GDM1 (cell line): ENCODE results near the gene LSAMP.

Source experiments
- DNase-seq: peaks from one replicate; lab custom pipeline; 2025; lab: John Stamatoyannopoulos, UW

LSAMP gene

GRCh38 chr3:115958526-115958925 is 486.8 kb downstream of the LSAMP start:
- no peak for DNase-seq

DNA sequence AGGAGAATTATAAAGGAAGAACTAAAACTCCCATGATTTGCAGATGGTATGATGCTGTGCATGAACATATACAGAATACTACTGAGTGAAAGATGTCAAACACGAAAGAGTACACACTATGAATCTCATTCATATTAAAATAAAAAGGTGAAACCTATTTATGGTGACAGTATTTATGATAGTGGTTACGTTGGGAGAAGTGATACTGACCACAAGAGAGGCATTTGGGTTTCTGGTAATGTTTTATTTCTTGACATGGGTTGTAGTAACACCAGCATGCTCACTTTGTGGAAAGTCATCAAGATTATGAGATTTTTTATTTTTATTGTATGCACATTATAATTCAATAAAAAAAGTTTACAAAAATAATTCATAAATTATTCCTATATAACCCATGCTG is 498.0 kb downstream of the LSAMP start:
- DNase-seq: no peak

- DNase-seq: no peak
Observed at GRCh38 chr3:115943579-115943978, 501.7 kb downstream of the LSAMP start.

DNA sequence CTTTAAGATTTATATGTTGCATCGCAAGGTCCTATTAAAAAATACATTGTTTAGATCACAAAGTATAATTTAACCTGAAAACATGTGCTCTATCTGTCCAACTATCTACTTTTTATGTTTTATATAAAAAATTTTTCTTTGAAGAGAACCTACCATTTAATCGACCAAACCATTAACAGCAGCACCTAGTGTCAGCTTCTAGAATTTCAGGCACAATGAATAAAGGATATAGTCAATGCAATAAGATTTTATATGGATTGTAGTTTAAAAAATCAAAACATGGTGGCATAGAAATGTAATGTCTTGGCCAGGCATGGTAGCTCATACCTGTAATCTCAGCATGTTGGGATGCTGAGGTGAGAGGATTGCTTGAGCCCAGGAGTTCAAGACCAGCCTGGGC is 508.2 kb downstream of the LSAMP start:
- DNase-seq: no peak

GRCh38 chr3:115932807-115933206 is 512.5 kb downstream of the LSAMP start:
- no peak for DNase-seq

DNA sequence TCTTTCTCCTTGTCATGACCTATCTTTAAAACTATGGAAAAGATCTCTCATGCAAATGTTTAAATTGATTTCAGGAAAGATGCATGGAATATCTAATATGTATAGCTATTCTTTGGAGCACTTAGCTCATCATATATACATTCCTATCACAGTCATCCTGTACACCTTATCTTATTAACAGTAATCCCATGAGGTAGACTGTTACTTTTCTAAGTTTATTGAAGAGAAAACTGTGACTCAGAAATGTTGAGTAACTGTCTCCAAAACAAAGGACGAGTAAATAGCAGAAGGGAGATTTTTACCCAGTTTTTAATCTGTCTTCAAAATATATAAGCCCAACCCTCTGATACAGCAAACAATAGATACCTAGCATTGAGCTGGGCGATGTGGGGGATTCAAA is 513.7 kb downstream of the LSAMP start:
- DNase-seq: no peak

DNA sequence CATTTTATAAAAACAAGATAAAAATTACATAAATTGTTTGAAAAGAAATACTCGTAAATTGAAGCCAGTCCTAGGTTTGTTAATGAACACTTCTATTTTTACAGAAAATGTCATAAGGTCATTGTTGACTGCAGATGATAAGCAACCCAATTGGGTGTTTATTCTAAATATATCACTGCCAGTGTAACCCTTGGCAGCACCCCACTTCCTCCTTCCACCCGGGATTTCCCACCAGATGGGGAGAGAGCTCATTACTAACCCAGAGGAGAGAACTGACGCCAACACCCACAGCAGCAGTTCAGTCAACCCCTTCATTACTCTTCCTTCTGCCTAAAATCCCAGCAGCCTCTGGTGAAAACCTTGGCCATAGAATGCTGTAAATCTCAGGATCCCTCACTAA is 514.4 kb downstream of the LSAMP start:
- DNase-seq: no peak

DNA sequence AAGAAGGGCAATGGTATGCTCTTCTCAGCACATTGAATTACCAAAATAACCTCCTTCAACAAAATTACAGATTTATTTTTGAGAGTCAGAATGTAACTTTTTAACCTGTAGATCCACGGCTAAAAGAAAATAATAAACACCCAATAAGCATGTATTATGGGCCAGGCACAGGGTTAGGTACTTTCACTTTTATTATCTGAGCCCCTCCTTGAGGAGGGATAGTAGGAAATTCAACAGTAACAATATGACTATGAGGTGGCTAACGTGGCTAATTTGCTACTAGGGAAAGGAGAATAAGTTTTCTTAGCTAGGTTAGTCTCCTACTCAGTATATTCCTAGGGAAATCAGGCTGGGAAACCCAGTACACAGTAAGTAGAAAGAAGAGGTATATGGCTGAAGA is 515.1 kb downstream of the LSAMP start:
- no peak for DNase-seq

GRCh38 chr3:115928376-115928775 is 516.9 kb downstream of the LSAMP start:
- DNase-seq: no peak

DNA sequence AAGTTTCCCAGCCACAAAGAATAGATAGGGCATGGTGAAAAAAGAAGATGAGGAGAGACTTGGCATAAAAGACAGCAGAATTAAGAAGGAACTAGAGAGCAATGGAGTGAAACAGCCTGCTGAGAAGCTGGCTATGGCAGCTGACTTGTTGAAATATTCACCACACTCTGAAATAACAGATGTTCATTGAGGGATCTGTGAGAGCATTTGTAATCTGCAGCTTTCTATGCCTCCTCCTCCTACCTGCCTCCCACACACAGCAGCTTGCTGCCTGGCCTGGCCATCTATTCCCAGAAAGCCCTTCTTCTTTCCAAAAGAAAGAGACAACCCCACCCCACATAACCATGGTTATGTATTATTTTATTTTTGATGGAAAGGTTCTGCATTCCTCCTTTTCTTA is 518.1 kb downstream of the LSAMP start:
- no peak for DNase-seq

DNA sequence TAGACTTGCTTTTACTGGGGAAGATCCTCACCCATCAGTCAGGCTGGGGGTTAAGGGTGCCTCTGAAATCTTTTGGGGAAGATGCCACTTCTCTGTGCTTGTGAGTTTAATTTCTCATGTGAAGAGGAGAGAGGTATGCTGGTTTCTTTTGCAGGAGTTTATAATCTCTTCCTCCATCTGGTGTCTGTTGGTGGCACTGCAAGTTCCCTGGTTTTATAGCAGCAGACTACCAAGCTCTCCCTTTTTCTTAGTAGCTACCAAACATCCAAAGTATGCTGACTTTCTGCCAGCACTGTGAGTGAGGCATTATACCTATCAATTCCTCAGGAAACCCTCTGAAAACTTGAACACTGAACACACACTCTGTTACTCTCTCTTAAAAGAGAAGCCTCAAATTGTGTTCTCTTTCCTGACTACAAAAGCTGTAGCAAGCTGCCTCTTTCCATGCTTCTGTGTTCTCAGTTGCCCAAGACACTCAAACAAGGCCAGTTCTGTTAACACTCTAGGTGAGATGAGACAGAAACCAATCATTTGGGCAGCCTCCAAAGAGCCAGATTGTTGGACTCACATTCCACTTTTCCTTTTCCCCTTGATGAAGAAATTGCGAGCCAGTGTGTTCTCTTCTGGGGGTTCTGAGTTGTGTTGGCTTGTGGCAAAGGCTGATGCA is 522.5 kb downstream of the LSAMP start:
- no peak for DNase-seq

DNA sequence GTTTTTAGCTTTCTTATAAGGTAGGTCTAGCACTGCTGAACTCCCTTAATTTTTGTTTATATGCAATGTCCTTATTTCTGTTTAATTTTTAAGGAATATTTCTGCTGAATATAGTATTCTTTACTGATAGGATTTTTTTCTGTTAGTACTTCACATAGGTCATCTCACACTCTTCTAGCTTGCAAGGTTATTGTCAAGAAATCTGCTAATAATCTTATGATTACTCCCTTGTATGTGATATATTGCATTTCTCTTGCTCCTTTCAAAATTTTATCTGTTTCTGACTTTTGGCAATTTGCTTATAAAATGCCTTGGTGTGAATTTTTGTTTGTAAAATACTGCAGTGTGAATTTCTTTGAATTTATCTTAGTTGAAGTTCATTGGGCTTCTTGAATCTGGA is 523.6 kb downstream of the LSAMP start:
- no peak for DNase-seq

DNA sequence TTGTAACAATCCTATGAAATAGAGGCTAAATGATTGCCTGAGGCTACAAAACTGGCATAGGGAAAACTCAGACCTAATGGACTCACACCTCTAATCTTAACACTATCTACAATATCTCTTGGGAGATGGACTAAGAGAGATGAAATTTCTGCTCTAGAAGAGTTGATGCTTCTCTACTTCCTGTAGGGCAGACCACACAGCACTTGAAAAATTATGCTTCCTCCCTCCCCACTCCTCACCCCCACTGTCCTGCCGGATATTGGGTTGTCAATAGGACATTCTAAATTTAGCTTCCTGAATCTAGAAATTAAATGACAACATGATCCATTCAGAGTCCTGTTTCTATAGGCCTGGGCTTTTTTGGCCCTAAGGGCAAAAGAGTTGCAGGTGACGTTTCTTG is 526.4 kb downstream of the LSAMP start:
- no peak for DNase-seq

DNA sequence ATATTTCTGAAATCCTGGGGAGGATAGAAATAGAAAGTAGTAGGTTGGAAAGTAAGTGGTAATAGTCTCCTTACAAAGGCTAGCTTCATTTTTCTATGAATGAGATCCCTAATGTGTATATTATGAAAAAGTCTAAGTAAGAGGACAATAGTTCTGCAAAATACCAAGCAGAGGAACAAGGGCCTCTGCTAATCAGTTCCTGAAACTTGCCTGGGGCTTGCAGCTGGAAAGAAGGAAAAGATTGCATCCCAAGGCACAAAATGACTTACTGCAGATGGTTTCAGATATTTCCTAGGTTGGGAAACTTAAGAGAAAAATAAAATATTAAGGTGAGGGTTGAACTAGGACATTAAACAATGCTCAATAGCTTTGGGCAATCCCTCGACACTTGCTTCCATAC is 528.4 kb downstream of the LSAMP start:
- DNase-seq: no peak

GRCh38 chr3:115915061-115915460 is 530.2 kb downstream of the LSAMP start:
- DNase-seq: no peak

DNA sequence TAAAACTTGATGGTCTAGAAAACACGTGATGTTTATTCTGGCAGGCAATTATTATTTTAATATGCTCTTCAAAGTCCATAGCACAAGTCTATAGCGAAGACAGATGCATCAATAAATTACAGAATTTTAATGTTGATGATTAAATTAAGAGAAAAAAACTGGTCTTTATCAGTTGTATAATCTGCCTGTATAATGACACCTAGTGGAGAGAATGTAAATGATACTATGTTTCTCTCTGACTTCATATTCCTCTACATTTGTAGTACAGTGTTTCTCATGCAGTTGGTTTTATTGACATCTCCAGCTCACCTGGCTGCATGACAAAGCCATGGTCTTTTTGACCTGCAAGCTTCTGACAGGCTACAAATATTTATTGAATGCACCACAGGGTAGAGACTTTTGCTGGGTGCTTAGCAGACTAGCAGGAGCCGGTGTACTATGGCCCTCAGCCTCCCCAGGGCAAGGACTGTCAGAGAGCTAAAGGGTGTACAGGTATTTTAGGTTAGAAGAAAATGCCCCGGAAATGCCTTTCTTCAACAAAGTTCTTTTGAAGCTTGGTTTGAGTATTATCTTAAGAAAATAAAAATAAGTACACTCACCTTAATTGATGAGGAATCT is 532.1 kb downstream of the LSAMP start:
- DNase-seq: no peak

DNA sequence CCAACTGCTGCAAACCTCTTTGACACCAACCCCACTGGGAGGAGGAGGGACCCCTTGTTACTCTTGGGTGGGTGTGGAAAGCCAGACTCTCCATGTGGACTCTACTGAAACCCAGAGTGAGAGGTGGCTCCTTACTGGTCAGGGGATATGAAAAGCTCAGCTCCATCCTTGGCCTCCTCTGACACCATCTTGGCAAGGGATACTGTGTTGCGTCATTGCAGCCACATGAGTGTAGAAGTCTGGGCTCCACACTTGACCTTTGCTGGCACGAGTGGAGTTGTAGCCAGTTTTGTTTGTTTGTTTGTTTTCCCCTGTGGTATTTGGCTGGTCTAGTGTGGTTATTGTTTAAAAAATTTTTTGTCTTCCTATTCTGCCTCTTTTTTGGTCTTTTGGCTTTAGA is 532.9 kb downstream of the LSAMP start:
- DNase-seq: no peak

- DNase-seq: no peak
Observed at GRCh38 chr3:115905871-115906270, 539.4 kb downstream of the LSAMP start.

DNA sequence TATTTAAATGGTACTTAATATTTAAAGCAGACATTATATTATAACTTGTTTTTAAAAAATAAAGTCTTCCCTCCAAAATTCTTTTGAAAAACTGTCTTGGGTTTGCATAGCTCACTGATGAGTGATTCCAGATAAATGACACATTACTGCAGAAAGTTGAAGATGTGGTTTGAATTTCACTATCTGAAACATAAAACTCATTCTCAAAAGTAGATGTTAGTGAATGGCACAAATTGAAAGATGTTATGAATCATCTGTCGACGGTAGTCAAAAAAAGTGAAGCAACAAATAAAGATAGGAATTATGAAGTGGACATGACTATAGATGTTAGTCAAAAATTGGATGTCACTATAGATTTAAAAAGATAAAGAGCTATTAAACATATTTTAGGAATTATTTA is 541.4 kb downstream of the LSAMP start:
- no peak for DNase-seq

DNA sequence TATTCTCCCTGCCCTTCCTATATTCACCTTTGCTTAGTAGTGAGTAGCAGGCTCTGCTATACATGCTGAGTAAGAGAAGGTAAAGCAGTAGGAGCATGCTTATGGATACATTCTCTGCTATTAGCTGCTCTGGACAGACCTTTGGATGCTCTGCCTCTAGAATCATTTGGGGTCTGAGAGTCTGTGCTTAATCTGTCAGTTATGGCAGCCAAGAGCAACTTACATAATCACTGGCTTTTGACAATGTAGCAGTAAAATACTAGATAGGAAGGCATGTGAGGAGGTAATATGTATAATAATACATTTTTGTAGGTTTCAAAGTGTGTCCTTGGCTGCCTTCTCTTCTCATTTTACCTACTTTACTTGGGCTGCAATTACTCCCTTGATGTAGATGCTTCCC is 544.3 kb downstream of the LSAMP start:
- no peak for DNase-seq

GRCh38 chr3:115899535-115899934 is 545.8 kb downstream of the LSAMP start:
- no peak for DNase-seq

GRCh38 chr3:115898656-115899410 is 546.5 kb downstream of the LSAMP start:
- no peak for DNase-seq

- DNase-seq: no peak
Observed at GRCh38 chr3:115891006-115891636, 554.2 kb downstream of the LSAMP start.
